ENCODE data around the gene GLIS2. TPM values are rescaled to one million over a fixed set of nuclear protein-coding genes. Genes with fewer than 3 reads are reported as not detected.
A peak's percentile ranks its signal among the peaks of the same experiment; 100 is the strongest.

The GLIS2 gene
- total and polyA plus RNA-seq, 7 experiments from 2014 or later: 0.53 TPM; not detected in 6

DNA sequence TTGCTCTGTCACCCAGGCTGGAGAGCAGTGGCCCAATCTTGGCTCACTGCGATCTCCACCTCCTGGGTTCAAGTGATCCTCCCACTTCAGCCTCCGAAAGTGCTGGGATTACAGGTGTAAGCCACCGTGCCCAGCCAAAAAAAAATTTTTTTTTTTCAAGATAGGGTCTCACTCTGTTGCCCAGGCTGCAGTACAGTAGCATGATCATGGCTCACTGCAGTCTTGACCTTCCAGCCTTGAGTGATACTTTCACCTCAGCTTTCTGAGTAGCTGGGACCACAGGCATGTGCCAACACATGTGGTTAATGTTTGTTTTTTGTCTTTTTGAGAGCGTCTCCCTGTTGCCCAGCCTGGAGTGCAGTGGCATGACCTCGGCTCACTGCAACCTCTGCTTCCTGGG is 37.0 kb downstream of the GLIS2 start:
- CTCF ChIA-PET: no interaction called here
- Mint-ChIP-seq H3K36me3 (peaks cover 0 to 6% (median 0%) of the 10 kb centered on the region in 5 donors), H3K27ac (no peak overlapping the region), H3K4me1 (peaks cover 6 to 26% (median 21%) of the 10 kb centered on the region in 7 donors), H3K27me3 (no peaks in the 10 kb centered on the region), H3K4me3 (no peak overlapping the region), H3K9me3 (peaks cover 0 to 2% (median 0%) of the 10 kb centered on the region in 11 donors)
- H3K36me3 ChIP-seq (ENCODE audit: control insufficient read depth in 2 of 3, insufficient read depth in 3 of 3, low read length in 3 of 3): peaks cover 0 to 30% (median 0%) of the 10 kb centered on the region in 3 experiments
- no peaks in the 10 kb centered on the region for H3K9me3 ChIP-seq (ENCODE audit: control insufficient read depth in 2 of 3, low read length in 3 of 3)
- no peak overlapping the region for H3K4me3 ChIP-seq (ENCODE audit: low read length)
- intact Hi-C loops (cut with micrococcal nuclease): loop anchor here (5.0 to 10.0 kb wide), 5 partner anchors 184 to 744 kb away; partner anchors contain the start of genes ALG1 (in 1 of the 2), ANKS3 (in 1 of the 2), CDIP1 (in 1 of the 2) and DNAAF8 (in 1 of the 2)
- H3K27me3 ChIP-seq (ENCODE audit: control insufficient read depth in 2 of 2, insufficient read depth in 2 of 2, low read length in 2 of 2): no peaks in the 10 kb centered on the region
- POLR2A ChIA-PET: no interaction called here
- peaks cover 5 to 7% of the 10 kb centered on the region in 2 donors for H3K4me1 ChIP-seq (ENCODE audit: control insufficient read depth in 2 of 2, insufficient read depth in 2 of 2, low read length in 2 of 2)
- DNase-seq: no peak
- no peak for ATAC-seq
- no peak overlapping the region for H3K27ac ChIP-seq (ENCODE audit: low read depth, low read length)

DNA sequence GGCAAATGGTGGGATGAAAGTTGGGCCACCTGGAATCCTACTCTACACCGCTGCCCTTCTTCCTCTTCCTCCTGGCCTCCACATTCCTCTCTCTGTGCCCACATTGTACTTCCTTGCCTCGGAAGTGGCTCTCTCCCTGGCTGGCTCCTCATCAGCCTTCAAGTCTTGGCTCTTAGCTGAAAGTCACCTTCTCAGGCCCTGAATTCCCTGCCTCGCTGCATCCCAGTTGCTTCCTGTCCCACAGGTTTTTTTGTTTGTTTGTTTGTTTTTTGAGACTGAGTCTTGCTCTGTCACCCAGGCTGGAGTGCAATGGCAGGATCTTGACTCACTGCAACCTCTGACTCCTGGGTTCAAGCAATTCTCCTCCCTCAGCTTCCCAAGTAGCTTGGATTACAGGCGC is 37.8 kb downstream of the GLIS2 start:
- H3K4me3 ChIP-seq (ENCODE audit: low read length): no peak overlapping the region
- DNase-seq (no peak), ATAC-seq (no peak)
- H3K4me1 ChIP-seq (ENCODE audit: control insufficient read depth in 2 of 2, insufficient read depth in 2 of 2, low read length in 2 of 2): peaks cover 5 to 7% of the 10 kb centered on the region in 2 donors
- Mint-ChIP-seq H3K4me3 (peak overlapping the region in 1 of 10 donors; percentile 45), H3K27ac (peak overlapping the region in 7 of 9 donors; percentile 16 to 76 (median 49)), H3K9me3 (peaks cover 0 to 2% (median 0%) of the 10 kb centered on the region in 11 donors), H3K4me1 (peaks cover 6 to 18% (median 15%) of the 10 kb centered on the region in 7 donors), H3K36me3 (peaks cover 0 to 6% (median 0%) of the 10 kb centered on the region in 5 donors), H3K27me3 (no peaks in the 10 kb centered on the region)
- peaks cover 0 to 39% (median 4%) of the 10 kb centered on the region in 3 experiments for H3K36me3 ChIP-seq (ENCODE audit: control insufficient read depth in 2 of 3, insufficient read depth in 3 of 3, low read length in 3 of 3)
- H3K27ac ChIP-seq (ENCODE audit: low read depth, low read length): no peak overlapping the region
- ChIA-PET CTCF (interaction anchor here (0.9 kb wide), 1 partner anchor 45 kb away, joined by 5 read pairs; no protein-coding TSS in a partner anchor), POLR2A (no interaction called here)
- intact Hi-C loops (cut with micrococcal nuclease): loop anchor here (5.0 to 10.0 kb wide), 5 partner anchors 184 to 744 kb away; partner anchors contain the start of genes ALG1 (in 1 of the 2), ANKS3 (in 1 of the 2), CDIP1 (in 1 of the 2) and DNAAF8 (in 1 of the 2)
- no peaks in the 10 kb centered on the region for H3K27me3 ChIP-seq (ENCODE audit: control insufficient read depth in 2 of 2, insufficient read depth in 2 of 2, low read length in 2 of 2)
- H3K9me3 ChIP-seq (ENCODE audit: control insufficient read depth in 2 of 3, low read length in 3 of 3): no peaks in the 10 kb centered on the region

DNA sequence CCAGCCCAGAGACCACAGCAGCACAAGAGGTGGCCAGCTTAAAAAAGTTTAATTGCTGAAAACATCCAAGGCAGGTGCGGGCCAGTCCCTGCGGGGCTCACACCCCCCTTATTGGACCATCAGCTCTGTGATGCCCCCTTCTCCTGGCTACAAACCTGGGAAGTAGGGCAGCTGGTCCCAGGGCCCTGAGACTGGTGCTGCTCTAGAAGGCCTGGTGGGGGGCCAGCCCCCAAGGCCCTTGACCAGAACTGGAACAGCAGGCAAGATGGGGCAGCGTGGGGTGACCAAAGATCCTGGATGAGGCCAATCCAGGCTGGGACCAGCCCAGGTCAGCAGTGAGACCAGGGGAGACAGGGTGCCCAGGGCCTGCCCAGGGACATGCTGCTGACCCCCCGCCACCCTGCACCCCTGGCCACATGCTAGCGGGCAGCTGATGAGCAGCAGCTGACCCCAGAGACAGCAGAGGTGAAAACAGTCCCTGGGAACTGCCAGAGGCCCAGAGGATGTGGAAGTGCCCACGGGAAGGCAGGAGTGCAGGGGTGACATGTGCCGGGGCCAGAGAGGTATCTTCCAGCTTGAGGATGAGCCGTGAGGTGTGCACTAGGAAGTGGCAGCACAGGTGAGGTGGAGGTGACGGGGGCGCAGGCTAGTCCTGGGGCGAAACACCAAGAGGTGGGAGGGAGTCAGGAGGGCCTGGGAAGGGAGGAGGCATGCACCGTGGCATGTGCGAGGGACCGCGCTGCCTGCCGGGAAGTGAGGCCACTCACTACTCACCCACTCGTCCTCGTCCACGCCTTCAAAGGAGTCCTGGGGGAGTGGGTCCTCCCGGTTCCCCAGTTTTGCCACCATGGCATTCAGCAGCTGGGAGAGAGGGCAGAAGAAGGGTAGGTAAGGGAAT is 38.9 kb downstream of the GLIS2 start:
- ATAC-seq: no peak
- Histone ChIP-seq H3K36me3 (ENCODE audit: control insufficient read depth in 2 of 3, insufficient read depth in 3 of 3, low read length in 3 of 3) (peaks cover 0 to 49% (median 8%) of the 10 kb centered on the region in 3 experiments), H3K4me3 (ENCODE audit: low read length) (no peak overlapping the region), H3K27me3 (ENCODE audit: control insufficient read depth in 2 of 2, insufficient read depth in 2 of 2, low read length in 2 of 2) (no peaks in the 10 kb centered on the region), H3K9me3 (ENCODE audit: control insufficient read depth in 2 of 3, low read length in 3 of 3) (no peaks in the 10 kb centered on the region), H3K4me1 (ENCODE audit: control insufficient read depth in 2 of 2, insufficient read depth in 2 of 2, low read length in 2 of 2) (peaks cover 3% of the 10 kb centered on the region in 2 donors), H3K27ac (ENCODE audit: low read depth, low read length) (no peak overlapping the region)
- intact Hi-C loops (cut with micrococcal nuclease): loop anchor here (5.0 to 10.0 kb wide), 5 partner anchors 183 to 743 kb away; partner anchors contain the start of genes ALG1 (in 1 of the 2), ANKS3 (in 1 of the 2), CDIP1 (in 1 of the 2) and DNAAF8 (in 1 of the 2)
- Mint-ChIP-seq H3K27ac (peak overlapping the region in 1 of 9 donors; percentile 19), H3K27me3 (no peaks in the 10 kb centered on the region), H3K4me1 (peaks cover 9 to 22% (median 12%) of the 10 kb centered on the region in 7 donors), H3K4me3 (no peak overlapping the region), H3K36me3 (peaks cover 3 to 9% (median 4%) of the 10 kb centered on the region in 5 donors), H3K9me3 (peaks cover 0 to 2% (median 0%) of the 10 kb centered on the region in 11 donors)
- POLR2A ChIA-PET: no interaction called here
- CTCF ChIA-PET: interaction anchor here (0.7 to 0.9 kb wide), 2 partner anchors 46 to 342 kb away, joined by 5 read pairs; no protein-coding TSS in a partner anchor
- DNase-seq: no peak

DNA sequence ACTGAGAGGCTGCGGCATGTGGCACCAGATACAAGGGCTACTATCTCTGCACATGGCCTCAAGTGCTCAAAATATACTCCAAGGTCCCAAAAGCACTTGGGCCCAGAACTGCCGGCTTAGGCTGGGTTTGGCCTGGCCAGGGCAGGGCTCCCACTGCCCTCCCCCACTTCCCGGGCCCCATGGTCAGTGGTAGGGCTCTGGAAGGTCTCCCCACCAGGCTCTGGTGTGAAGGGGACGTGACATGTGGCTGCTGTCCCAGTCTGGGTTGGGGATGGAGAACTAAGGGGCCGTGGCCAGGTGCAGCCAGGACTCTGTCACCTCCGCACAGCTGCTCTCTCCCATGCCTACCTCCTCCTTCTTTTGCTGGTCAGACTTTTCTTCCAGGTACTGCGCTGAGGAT is 41.0 kb downstream of the GLIS2 start:
- ChIA-PET CTCF (interaction anchor here (0.8 to 1.3 kb wide), 2 partner anchors 229 to 284 kb away, joined by 3 read pairs; no protein-coding TSS in a partner anchor), POLR2A (no interaction called here)
- Histone ChIP-seq H3K4me3 (ENCODE audit: low read length) (no peak overlapping the region), H3K36me3 (ENCODE audit: control insufficient read depth in 2 of 3, insufficient read depth in 3 of 3, low read length in 3 of 3) (peaks cover 0 to 64% (median 10%) of the 10 kb centered on the region in 3 experiments), H3K9me3 (ENCODE audit: control insufficient read depth in 2 of 3, low read length in 3 of 3) (no peaks in the 10 kb centered on the region), H3K4me1 (ENCODE audit: control insufficient read depth in 2 of 2, insufficient read depth in 2 of 2, low read length in 2 of 2) (no peaks in the 10 kb centered on the region), H3K27me3 (ENCODE audit: control insufficient read depth in 2 of 2, insufficient read depth in 2 of 2, low read length in 2 of 2) (no peaks in the 10 kb centered on the region), H3K27ac (ENCODE audit: low read depth, low read length) (no peak overlapping the region)
- peaks cover 0 to 11% (median 4%) of the 10 kb centered on the region in 7 donors for H3K4me1 Mint-ChIP-seq
- peaks cover 3 to 11% (median 4%) of the 10 kb centered on the region in 5 donors for H3K36me3 Mint-ChIP-seq
- no peak overlapping the region for H3K4me3 Mint-ChIP-seq
- H3K27me3 Mint-ChIP-seq: no peaks in the 10 kb centered on the region
- no peaks in the 10 kb centered on the region for H3K9me3 Mint-ChIP-seq
- H3K27ac Mint-ChIP-seq: no peak overlapping the region
- no peak for ATAC-seq
- no peak for DNase-seq
- intact Hi-C loops (cut with micrococcal nuclease): loop anchor here (10.0 kb wide), 3 partner anchors 338 to 718 kb away; partner anchors contain the start of genes ALG1 (in 1 of the 2), ANKS3 (in 1 of the 2), DNAAF8 (in 1 of the 2) and NUDT16L1 (in 1 of the 2)

DNA sequence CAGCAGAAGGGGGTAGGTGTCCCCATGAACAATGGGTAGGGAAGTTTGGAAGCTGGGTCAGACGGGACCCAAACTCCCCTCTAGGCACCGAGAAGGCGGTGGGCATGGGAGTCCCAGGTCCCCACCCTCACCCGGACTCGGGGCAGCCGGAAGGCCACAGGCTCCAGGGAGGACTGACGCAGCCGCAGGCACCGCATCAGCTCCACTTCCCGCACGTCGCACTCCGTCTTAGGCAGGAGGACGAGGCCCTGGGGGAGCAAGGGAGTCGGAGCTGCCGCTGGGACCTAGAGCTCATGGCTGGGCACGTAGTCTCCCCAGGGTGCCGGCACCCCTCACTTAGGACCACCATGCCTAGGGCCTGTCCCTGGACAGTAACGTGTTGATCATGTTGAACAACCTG is 42.4 kb downstream of the GLIS2 start:
- Mint-ChIP-seq H3K9me3 (no peaks in the 10 kb centered on the region), H3K36me3 (peaks cover 3 to 14% (median 7%) of the 10 kb centered on the region in 5 donors), H3K4me1 (peaks cover 0 to 11% (median 2%) of the 10 kb centered on the region in 7 donors), H3K27me3 (no peaks in the 10 kb centered on the region), H3K4me3 (no peak overlapping the region), H3K27ac (no peak overlapping the region)
- intact Hi-C loops (cut with micrococcal nuclease): loop anchor here (2.0 to 10.0 kb wide), 4 partner anchors 45 to 717 kb away; partner anchors contain the start of genes ALG1 (in 1 of the 2), ANKS3 (in 1 of the 2), DNAAF8 (in 1 of the 2) and NUDT16L1 (in 1 of the 2)
- ATAC-seq (no peak), DNase-seq (no peak)
- H3K4me1 ChIP-seq (ENCODE audit: control insufficient read depth in 2 of 2, insufficient read depth in 2 of 2, low read length in 2 of 2): no peaks in the 10 kb centered on the region
- no peaks in the 10 kb centered on the region for H3K9me3 ChIP-seq (ENCODE audit: control insufficient read depth in 2 of 3, low read length in 3 of 3)
- CTCF ChIA-PET: no interaction called here
- no peak overlapping the region for H3K4me3 ChIP-seq (ENCODE audit: low read length)
- POLR2A ChIA-PET: no interaction called here
- no peaks in the 10 kb centered on the region for H3K27me3 ChIP-seq (ENCODE audit: control insufficient read depth in 2 of 2, insufficient read depth in 2 of 2, low read length in 2 of 2)
- H3K36me3 ChIP-seq (ENCODE audit: control insufficient read depth in 2 of 3, insufficient read depth in 3 of 3, low read length in 3 of 3): peaks cover 0 to 79% (median 12%) of the 10 kb centered on the region in 3 experiments
- no peak overlapping the region for H3K27ac ChIP-seq (ENCODE audit: low read depth, low read length)

Data from naive thymus-derived CD4-positive, alpha-beta T cell (primary cell).